ENCODE data around the gene CWC27. TPM values are rescaled to one million over a fixed set of nuclear protein-coding genes. Genes with fewer than 3 reads are reported as not detected.
A peak's percentile ranks its signal among the peaks of the same experiment; 100 is the strongest.

CWC27 gene
- total and polyA plus RNA-seq, 2 experiments from 2014 or later: 16.3 to 51.6 TPM

DNA sequence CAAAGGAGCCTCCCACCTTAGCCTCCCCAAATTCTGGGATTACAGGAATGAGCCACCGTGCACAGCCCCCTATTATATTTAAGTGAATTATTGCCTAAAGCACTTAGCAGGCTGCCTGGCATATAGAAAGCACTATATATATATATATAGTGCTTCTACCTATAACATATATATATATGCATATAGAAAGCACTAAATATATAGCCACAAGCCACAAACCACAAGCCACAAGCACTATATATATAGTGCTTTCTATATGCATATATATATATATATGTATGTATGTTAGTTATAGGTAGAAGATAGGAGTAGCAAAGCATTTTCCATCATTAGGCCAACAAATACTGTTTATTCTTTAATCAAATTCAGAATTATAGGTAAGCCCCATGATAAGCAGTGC lies 185.8 kb downstream of the CWC27 start:
- no peaks in the 10 kb centered on the region for H3K27me3 ChIP-seq
- H3K36me3 ChIP-seq: no peaks in the 10 kb centered on the region
- H3K4me1 ChIP-seq (ENCODE audit: low read depth): no peaks in the 10 kb centered on the region
- TF ChIP-seq, protein P1, sequence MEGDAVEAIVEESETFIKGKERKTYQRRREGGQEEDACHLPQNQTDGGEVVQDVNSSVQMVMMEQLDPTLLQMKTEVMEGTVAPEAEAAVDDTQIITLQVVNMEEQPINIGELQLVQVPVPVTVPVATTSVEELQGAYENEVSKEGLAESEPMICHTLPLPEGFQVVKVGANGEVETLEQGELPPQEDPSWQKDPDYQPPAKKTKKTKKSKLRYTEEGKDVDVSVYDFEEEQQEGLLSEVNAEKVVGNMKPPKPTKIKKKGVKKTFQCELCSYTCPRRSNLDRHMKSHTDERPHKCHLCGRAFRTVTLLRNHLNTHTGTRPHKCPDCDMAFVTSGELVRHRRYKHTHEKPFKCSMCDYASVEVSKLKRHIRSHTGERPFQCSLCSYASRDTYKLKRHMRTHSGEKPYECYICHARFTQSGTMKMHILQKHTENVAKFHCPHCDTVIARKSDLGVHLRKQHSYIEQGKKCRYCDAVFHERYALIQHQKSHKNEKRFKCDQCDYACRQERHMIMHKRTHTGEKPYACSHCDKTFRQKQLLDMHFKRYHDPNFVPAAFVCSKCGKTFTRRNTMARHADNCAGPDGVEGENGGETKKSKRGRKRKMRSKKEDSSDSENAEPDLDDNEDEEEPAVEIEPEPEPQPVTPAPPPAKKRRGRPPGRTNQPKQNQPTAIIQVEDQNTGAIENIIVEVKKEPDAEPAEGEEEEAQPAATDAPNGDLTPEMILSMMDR (IDR thresholded peaks at IDR 0.05; ENCODE audit: low read depth, low read length): no peak
- no peaks in the 10 kb centered on the region for H3K9me3 ChIP-seq (ENCODE audit: low read depth)
- H3K27ac ChIP-seq: no peak overlapping the region
- no peak overlapping the region for H3K4me3 ChIP-seq
- DNase-seq (ENCODE audit: low read depth in 1 of 2, low spot score in 1 of 2): no peak

DNA sequence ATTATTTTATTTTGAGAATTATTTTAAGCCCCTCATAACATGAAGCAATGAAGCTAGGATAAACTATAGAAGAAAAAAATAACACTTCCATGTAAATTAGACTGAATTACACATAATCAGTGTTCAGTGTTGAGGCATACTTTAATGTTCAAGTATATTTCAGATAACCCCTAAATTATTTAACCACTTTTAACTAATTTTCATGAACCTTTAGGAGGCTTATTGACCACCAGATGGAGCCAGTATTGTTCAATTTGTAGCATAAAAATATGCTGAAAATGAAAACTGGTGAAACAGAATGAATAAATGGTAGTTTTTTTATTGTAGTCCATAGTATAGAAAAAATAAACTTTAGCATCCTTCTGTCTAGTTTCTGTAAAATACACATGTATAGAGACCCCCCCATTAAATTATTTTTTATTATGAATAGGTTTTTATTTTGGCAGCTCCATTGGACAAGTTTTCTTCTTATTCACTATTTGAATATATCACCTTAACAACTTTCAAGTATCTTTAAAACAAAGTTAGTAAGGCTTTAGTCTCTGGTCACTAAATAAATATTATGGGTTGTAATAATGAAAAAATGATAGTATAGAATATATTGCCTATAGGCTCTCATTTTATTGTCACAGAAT lies 190.1 kb downstream of the CWC27 start:
- Histone ChIP-seq H3K4me3 (no peak overlapping the region), H3K4me1 (ENCODE audit: low read depth) (no peaks in the 10 kb centered on the region), H3K27me3 (no peaks in the 10 kb centered on the region), H3K36me3 (no peaks in the 10 kb centered on the region), H3K27ac (no peak overlapping the region), H3K9me3 (ENCODE audit: low read depth) (no peaks in the 10 kb centered on the region)
- TF ChIP-seq, protein P1 (IDR thresholded peaks at IDR 0.05; ENCODE audit: low read depth, low read length): peak; percentile 68
- DNase-seq (ENCODE audit: low read depth in 1 of 2, low spot score in 1 of 2): peak; percentile 8 to 71

DNA sequence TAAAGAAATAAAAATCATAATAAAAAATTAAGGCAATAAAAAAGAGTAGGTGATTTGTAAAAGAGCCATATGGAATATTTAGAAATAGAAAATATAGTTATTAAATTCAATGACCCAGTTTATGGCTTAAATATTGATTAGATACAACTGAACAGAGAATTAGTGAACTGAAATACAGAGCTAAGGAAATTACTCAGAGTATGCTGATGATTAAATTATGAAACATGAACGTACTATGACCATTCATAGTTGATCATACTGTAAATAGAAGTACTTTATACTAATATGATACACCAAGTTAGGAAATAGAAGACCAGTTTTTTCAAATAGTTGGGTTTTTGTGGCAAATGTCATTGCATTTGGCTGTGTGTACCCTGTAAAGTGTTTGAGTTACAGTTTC lies 194.5 kb downstream of the CWC27 start:
- TF ChIP-seq, protein P1 (IDR thresholded peaks at IDR 0.05; ENCODE audit: low read depth, low read length): no peak
- H3K36me3 ChIP-seq: no peaks in the 10 kb centered on the region
- DNase-seq (ENCODE audit: low read depth in 1 of 2, low spot score in 1 of 2): no peak
- H3K4me1 ChIP-seq (ENCODE audit: low read depth): no peaks in the 10 kb centered on the region
- H3K4me3 ChIP-seq: no peak overlapping the region
- no peaks in the 10 kb centered on the region for H3K9me3 ChIP-seq (ENCODE audit: low read depth)
- H3K27me3 ChIP-seq: no peaks in the 10 kb centered on the region
- H3K27ac ChIP-seq: no peak overlapping the region

DNA sequence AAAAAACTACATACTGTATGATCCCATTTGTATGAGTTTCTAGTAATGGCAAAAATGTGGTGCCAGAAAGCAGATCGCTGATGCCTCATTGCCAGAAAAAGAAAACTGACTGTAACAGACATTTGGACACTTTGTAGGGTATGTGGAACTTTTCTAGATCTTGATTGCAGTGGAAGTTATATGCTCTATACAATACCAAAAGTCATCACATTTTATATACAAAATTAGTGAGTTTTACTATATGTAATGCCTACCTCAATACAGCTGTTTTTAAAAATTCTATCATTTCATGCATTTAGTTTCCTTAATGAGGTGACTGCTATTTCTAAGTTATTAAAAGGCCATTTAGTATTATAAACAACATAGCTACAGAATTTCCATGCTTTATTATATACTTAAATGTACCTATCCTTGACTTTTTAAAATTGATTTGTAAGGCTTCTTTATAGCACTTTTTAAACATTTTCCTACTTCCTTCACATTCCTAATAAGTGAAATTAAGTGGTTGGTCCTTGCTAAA lies 199.9 kb downstream of the CWC27 start:
- H3K4me3 ChIP-seq: no peak overlapping the region
- peaks cover 4% of the 10 kb centered on the region for H3K4me1 ChIP-seq (ENCODE audit: low read depth)
- no peak for DNase-seq (ENCODE audit: low read depth in 1 of 2, low spot score in 1 of 2)
- TF ChIP-seq, protein P1 (IDR thresholded peaks at IDR 0.05; ENCODE audit: low read depth, low read length): no peak
- H3K36me3 ChIP-seq: no peaks in the 10 kb centered on the region
- no peaks in the 10 kb centered on the region for H3K27me3 ChIP-seq
- H3K27ac ChIP-seq: no peak overlapping the region
- no peaks in the 10 kb centered on the region for H3K9me3 ChIP-seq (ENCODE audit: low read depth)

DNA sequence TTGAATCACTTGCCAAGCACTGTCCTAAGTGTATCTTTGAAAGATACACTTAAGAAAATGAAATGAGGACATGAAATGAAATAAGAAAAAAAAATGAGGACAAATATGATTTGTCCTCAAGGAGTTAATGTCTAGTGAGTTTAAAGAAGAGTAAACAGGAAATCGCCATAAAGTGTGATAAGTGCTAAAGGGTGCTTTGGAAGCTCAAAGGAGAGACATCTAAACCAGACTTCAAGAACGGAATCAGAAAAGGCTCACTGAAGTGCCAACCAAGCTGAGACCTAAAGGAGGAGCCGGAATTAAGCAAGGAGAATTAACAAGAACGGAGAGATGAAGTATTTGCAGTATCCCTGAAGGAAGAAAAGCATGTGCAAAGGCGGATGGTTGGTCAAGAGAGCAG lies 200.8 kb downstream of the CWC27 start:
- Histone ChIP-seq H3K36me3 (no peaks in the 10 kb centered on the region), H3K27me3 (no peaks in the 10 kb centered on the region), H3K9me3 (ENCODE audit: low read depth) (no peaks in the 10 kb centered on the region), H3K27ac (no peak overlapping the region), H3K4me3 (no peak overlapping the region), H3K4me1 (ENCODE audit: low read depth) (peaks cover 4% of the 10 kb centered on the region)
- no peak for DNase-seq (ENCODE audit: low read depth in 1 of 2, low spot score in 1 of 2)
- TF ChIP-seq, protein P1 (IDR thresholded peaks at IDR 0.05; ENCODE audit: low read depth, low read length): no peak

Measured in cardiac muscle cell (in vitro differentiated cells and primary cell).